ENCODE data around the gene FBXO2.

Gene FBXO2

GRCh38 chr1:11654137-11654938 is at the start of gene FBXO2, which contains the start of gene FBXO44:
Gene FBXO2, minus strand, starts transcription at chr1:11654429. Its CDS starts 89 bp downstream, at chr1:11654340.
Gene FBXO44, plus strand, starts transcription at chr1:11654877. Its CDS starts 959 bp downstream, at chr1:11655836.
- peak; percentile 48 to 55 for DNase-seq (ENCODE audit: low read depth in 2 of 2)

- no peak for DNase-seq (ENCODE audit: low read depth in 2 of 2)
These were observed 49.3 kb upstream of the FBXO2 start for GRCh38 chr1:11703357-11704193.

- DNase-seq (ENCODE audit: low read depth in 2 of 2) = no peak
These were observed 48.0 kb upstream of the FBXO2 start for GRCh38 chr1:11701981-11702803.

- DNase-seq (ENCODE audit: low read depth in 2 of 2) = no peak
These were observed 47.3 kb upstream of the FBXO2 start for GRCh38 chr1:11701551-11701961.

GRCh38 chr1:11700601-11701467 is 46.6 kb upstream of the FBXO2 start:
- no peak for DNase-seq (ENCODE audit: low read depth in 2 of 2)

GRCh38 chr1:11697893-11698210 is 43.6 kb upstream of the FBXO2 start:
- DNase-seq (ENCODE audit: low read depth in 2 of 2) = no peak

GRCh38 chr1:11697188-11697892 is 43.1 kb upstream of the FBXO2 start:
- no peak for DNase-seq (ENCODE audit: low read depth in 2 of 2)

- DNase-seq (ENCODE audit: low read depth in 2 of 2) = no peak
These were observed 41.6 kb upstream of the FBXO2 start for GRCh38 chr1:11695861-11696260.

- no peak for DNase-seq (ENCODE audit: low read depth in 2 of 2)
These were observed 39.7 kb upstream of the FBXO2 start for GRCh38 chr1:11693917-11694316.

GRCh38 chr1:11693024-11693590 is 38.9 kb upstream of the FBXO2 start:
- DNase-seq (ENCODE audit: low read depth in 2 of 2) = peak in 1 of 2 experiments; percentile 20

- no peak for DNase-seq (ENCODE audit: low read depth in 2 of 2)
These were observed 37.9 kb upstream of the FBXO2 start for GRCh38 chr1:11691928-11692711.

GRCh38 chr1:11691302-11691914 is 37.2 kb upstream of the FBXO2 start, which contains the start of gene DRAXIN:
Gene DRAXIN, plus strand, starts transcription at chr1:11691710. Its CDS starts 14,549 bp downstream, at chr1:11706259.
- no peak for DNase-seq (ENCODE audit: low read depth in 2 of 2)

GRCh38 chr1:11690397-11691301 is 36.4 kb upstream of the FBXO2 start:
- DNase-seq (ENCODE audit: low read depth in 2 of 2) = no peak

- DNase-seq (ENCODE audit: low read depth in 2 of 2) = no peak
These were observed 34.3 kb upstream of the FBXO2 start for GRCh38 chr1:11688506-11688905.

GRCh38 chr1:11685210-11685752 is 31.1 kb upstream of the FBXO2 start:
- DNase-seq (ENCODE audit: low read depth in 2 of 2) = no peak

- DNase-seq (ENCODE audit: low read depth in 2 of 2) = no peak
These were observed 29.8 kb upstream of the FBXO2 start for GRCh38 chr1:11684070-11684469.

GRCh38 chr1:11682799-11683198 is 28.6 kb upstream of the FBXO2 start:
- no peak for DNase-seq (ENCODE audit: low read depth in 2 of 2)
